Neuronal stem cell (in vitro differentiated cells): ENCODE results near the gene RTKN2.

Experiments
- DNase-seq: peaks from one replicate; pipeline ENCODE4 v3.0.0-alpha.2; 2013; ENCODE audit warnings: low spot score
- H2AFZ ChIP-seq: one replicate; pipeline ENCODE4 v1.6.1; 2013; ENCODE audit warnings: mild to moderate bottlenecking, low read length, inconsistent platforms
- H2AK5ac ChIP-seq: 2 replicates; pipeline ENCODE4 v1.6.1; 2013; ENCODE audit warnings: low read depth, mild to moderate bottlenecking, inconsistent platforms, low read length, moderate library complexity, mixed read lengths
- H2BK120ac ChIP-seq: 2 replicates; pipeline ENCODE4 v1.6.1; 2013; ENCODE audit warnings: low read depth, mild to moderate bottlenecking, inconsistent platforms, low read length, moderate library complexity, mixed read lengths
- H2BK12ac ChIP-seq: one replicate; pipeline ENCODE4 v1.6.1; 2013; ENCODE audit warnings: low read length, inconsistent platforms
- H2BK15ac ChIP-seq: 2 replicates; pipeline ENCODE4 v1.6.1; 2013; ENCODE audit warnings: mild to moderate bottlenecking, low read length, inconsistent platforms, mixed read lengths
- H2BK5ac ChIP-seq: one replicate; pipeline ENCODE4 v1.6.1; 2013; ENCODE audit warnings: inconsistent platforms, mild to moderate bottlenecking, low read length, moderate library complexity
- H3K14ac ChIP-seq: one replicate; pipeline ENCODE4 v1.6.1; 2013; ENCODE audit warnings: low read length, inconsistent platforms
- H3K18ac ChIP-seq: 2 replicates; pipeline ENCODE4 v1.6.1; 2013; ENCODE audit warnings: low read length, inconsistent platforms
- H3K23ac ChIP-seq: 2 replicates; pipeline ENCODE4 v1.6.1; 2013; ENCODE audit warnings: low read depth, mild to moderate bottlenecking, mixed read lengths, low read length, inconsistent platforms; ENCODE audit not compliant: poor library complexity
- H3K27ac ChIP-seq: replicated peaks from 3 replicates; pipeline ENCODE4 v1.5.1; 2013; ENCODE audit warnings: low read length, inconsistent platforms
- H3K27me3 ChIP-seq, 3 experiments: 2 replicates each; pipeline ENCODE4 v1.6.1; 2013; ENCODE audit warnings: low read length in 3 of 3, mild to moderate bottlenecking in 2 of 3, inconsistent platforms in 1 of 3, low read depth in 1 of 3, mixed read lengths in 1 of 3, moderate library complexity in 1 of 3; ENCODE audit not compliant: control insufficient read depth in 3 of 3, insufficient read depth in 3 of 3
- H3K36me3 ChIP-seq, 2 donors: replicated peaks in 1 of 2; 2 replicates each; pipeline ENCODE4 v1.6.1; 2013; ENCODE audit warnings: low read length in 2 of 2; ENCODE audit not compliant: control insufficient read depth in 2 of 2, insufficient read depth in 2 of 2
- H3K4ac ChIP-seq: 2 replicates; pipeline ENCODE4 v1.6.1; 2013; ENCODE audit warnings: inconsistent platforms, mild to moderate bottlenecking, low read length, moderate library complexity
- H3K4me1 ChIP-seq, 2 donors: 1 replicate in 1 of 2; 2 replicates in 1 of 2; pipeline ENCODE4 v1.6.1; 2013; ENCODE audit warnings: low read length in 2 of 2, low read depth in 1 of 2; ENCODE audit not compliant: control insufficient read depth in 2 of 2, insufficient read depth in 1 of 2
- H3K4me2 ChIP-seq: one replicate; pipeline ENCODE4 v1.6.1; 2013; ENCODE audit warnings: mild to moderate bottlenecking, low read length, inconsistent platforms; ENCODE audit not compliant: insufficient read depth, poor library complexity, severe bottlenecking
- H3K4me3 ChIP-seq, 2 donors: 2 replicates each; pipeline ENCODE4 v1.5.1; 2013; ENCODE audit warnings: low read length in 2 of 2, mild to moderate bottlenecking in 2 of 2, inconsistent platforms in 1 of 2, moderate library complexity in 1 of 2
- H3K79me1 ChIP-seq: one replicate; pipeline ENCODE4 v1.6.1; 2013; ENCODE audit warnings: low read depth, mild to moderate bottlenecking, inconsistent platforms, low read length, moderate library complexity
- H3K9ac ChIP-seq: one replicate; pipeline ENCODE4 v1.6.1; 2013; ENCODE audit warnings: mild to moderate bottlenecking, low read depth, low read length, inconsistent platforms; ENCODE audit not compliant: poor library complexity
- H3K9me3 ChIP-seq, 2 donors: replicated peaks in 1 of 2; 2 replicates each; pipeline versions ENCODE3 to v1.6.1; 2013; ENCODE audit warnings: low read length in 2 of 2, mild to moderate bottlenecking in 2 of 2, inconsistent platforms in 1 of 2, low read depth in 1 of 2, mixed read lengths in 1 of 2, moderate library complexity in 1 of 2; ENCODE audit not compliant: control insufficient read depth in 2 of 2, insufficient read depth in 1 of 2
- H4K8ac ChIP-seq: one replicate; pipeline ENCODE4 v1.6.1; 2013; ENCODE audit warnings: low read depth, mild to moderate bottlenecking, inconsistent platforms, low read length, moderate library complexity
- H4K91ac ChIP-seq: one replicate; pipeline ENCODE4 v1.6.1; 2013; ENCODE audit warnings: low read length, low read depth, mild to moderate bottlenecking, inconsistent platforms; ENCODE audit not compliant: poor library complexity
- WGBS, 2 donors: extraction: QIAGEN DNeasy Blood & Tissue Kit; methylation state at CpG; one replicate each; pipeline ENCODE4 v1.1.7; 2013; ENCODE audit warnings: missing lambda C conversion rate in 2 of 2, mixed read lengths in 1 of 2; ENCODE audit not compliant: insufficient read length in 2 of 2, insufficient replicate concordance in 1 of 2; ENCODE audit errors: extremely low coverage in 2 of 2; 5-methylcytosine and 5-hydroxymethylcytosine counted together

Gene RTKN2

GRCh38 chr10:62155054-62155680, 113.5 kb downstream of the RTKN2 start:
- WGBS, 2 donors = no CpG with 5 or more reads among the region's 7 CpGs
- H2BK5ac ChIP-seq = no peak overlapping the region
- no peak overlapping the region for H3K23ac ChIP-seq

GRCh38 chr10:62154231-62154630, 114.4 kb downstream of the RTKN2 start:
- H3K79me1 ChIP-seq = no peaks in the 10 kb centered on the region
- no peak overlapping the region for H3K4ac ChIP-seq
- no peaks in the 10 kb centered on the region for H3K36me3 ChIP-seq
- no peak overlapping the region for H3K23ac ChIP-seq
- no peak overlapping the region for H3K27ac ChIP-seq
- WGBS, 2 donors = no CpG with 5 or more reads among the region's 2 CpGs
- H3K27me3 ChIP-seq = no peaks in the 10 kb centered on the region
- no peaks in the 10 kb centered on the region for H3K9me3 ChIP-seq
- H3K18ac ChIP-seq = no peak overlapping the region
- no peak overlapping the region for H3K14ac ChIP-seq
- no peak overlapping the region for H3K4me3 ChIP-seq
- no peak overlapping the region for H3K4me2 ChIP-seq
- H2BK15ac ChIP-seq = no peak overlapping the region
- H3K4me1 ChIP-seq = no peaks in the 10 kb centered on the region
- no peak overlapping the region for H4K91ac ChIP-seq
- H2AK5ac ChIP-seq = no peak overlapping the region
- no peak overlapping the region for H2BK120ac ChIP-seq
- H2BK5ac ChIP-seq = no peak overlapping the region
- H2BK12ac ChIP-seq = no peak overlapping the region
- H2AFZ ChIP-seq = no peak overlapping the region
- no peak overlapping the region for H3K9ac ChIP-seq
- DNase-seq = no peak
- H4K8ac ChIP-seq = no peak overlapping the region

More at GRCh38 chr10:62155054-62155680, 113.5 kb downstream of the RTKN2 start:
- Histone ChIP-seq H2BK12ac (no peak overlapping the region), H4K8ac (no peak overlapping the region), H3K27ac (no peak overlapping the region), H3K4ac (no peak overlapping the region), H3K27me3 (no peaks in the 10 kb centered on the region), H3K79me1 (no peaks in the 10 kb centered on the region), H3K4me1 (no peaks in the 10 kb centered on the region), H3K18ac (no peak overlapping the region), H2AK5ac (no peak overlapping the region), H2AFZ (no peak overlapping the region), H3K4me3 (no peak overlapping the region), H2BK120ac (no peak overlapping the region), H3K14ac (no peak overlapping the region), H3K9ac (no peak overlapping the region), H3K4me2 (no peak overlapping the region), H4K91ac (no peak overlapping the region), H2BK15ac (no peak overlapping the region), H3K36me3 (no peaks in the 10 kb centered on the region), H3K9me3 (no peaks in the 10 kb centered on the region)
- no peak for DNase-seq

- H2BK5ac ChIP-seq = no peak overlapping the region
- no CpG with 5 or more reads among the region's 1 CpG for WGBS, 2 donors
Observed at GRCh38 chr10:62153191-62153590, 115.5 kb downstream of the RTKN2 start.

GRCh38 chr10:62149621-62150020, 119.0 kb downstream of the RTKN2 start:
- H2BK12ac ChIP-seq = no peak overlapping the region
- H4K91ac ChIP-seq = no peak overlapping the region
- no peak overlapping the region for H2BK120ac ChIP-seq
- no peak overlapping the region for H3K18ac ChIP-seq
- H3K23ac ChIP-seq = no peak overlapping the region
- no peak overlapping the region for H3K9ac ChIP-seq
- no peak overlapping the region for H3K4ac ChIP-seq
- no peak overlapping the region for H3K4me3 ChIP-seq
- no peak overlapping the region for H3K14ac ChIP-seq
- no peaks in the 10 kb centered on the region for H3K4me1 ChIP-seq
- no peak for DNase-seq
- no peak overlapping the region for H2AFZ ChIP-seq
- H3K79me1 ChIP-seq = no peaks in the 10 kb centered on the region
- H2AK5ac ChIP-seq = no peak overlapping the region
- H3K4me2 ChIP-seq = no peak overlapping the region
- no peak overlapping the region for H2BK15ac ChIP-seq
- no peaks in the 10 kb centered on the region for H3K9me3 ChIP-seq
- H2BK5ac ChIP-seq = no peak overlapping the region
- no peak overlapping the region for H3K27ac ChIP-seq
- H3K27me3 ChIP-seq = no peaks in the 10 kb centered on the region
- no peaks in the 10 kb centered on the region for H3K36me3 ChIP-seq
- no peak overlapping the region for H4K8ac ChIP-seq

More at GRCh38 chr10:62153191-62153590, 115.5 kb downstream of the RTKN2 start:
- no peak for DNase-seq
- H3K4ac ChIP-seq = no peak overlapping the region
- no peak overlapping the region for H3K4me2 ChIP-seq
- no peak overlapping the region for H3K14ac ChIP-seq
- H3K4me1 ChIP-seq = no peaks in the 10 kb centered on the region
- H3K36me3 ChIP-seq = no peaks in the 10 kb centered on the region
- H3K9me3 ChIP-seq = no peaks in the 10 kb centered on the region
- no peak overlapping the region for H2BK15ac ChIP-seq
- H2AK5ac ChIP-seq = no peak overlapping the region
- no peak overlapping the region for H3K9ac ChIP-seq
- H2AFZ ChIP-seq = no peak overlapping the region
- no peak overlapping the region for H3K18ac ChIP-seq
- H4K8ac ChIP-seq = no peak overlapping the region
- H3K4me3 ChIP-seq = no peak overlapping the region
- H3K27me3 ChIP-seq = no peaks in the 10 kb centered on the region
- H2BK120ac ChIP-seq = no peak overlapping the region
- H3K27ac ChIP-seq = no peak overlapping the region
- H3K79me1 ChIP-seq = no peaks in the 10 kb centered on the region
- no peak overlapping the region for H4K91ac ChIP-seq
- no peak overlapping the region for H3K23ac ChIP-seq
- H2BK12ac ChIP-seq = no peak overlapping the region
